Type B pancreatic cell (in vitro differentiated cells): ENCODE results near the gene TBC1D1. TPM values are rescaled to one million over a fixed set of nuclear protein-coding genes. Genes with fewer than 3 reads are reported as not detected.

ENCODE experiments used
- DNase-seq: peaks from one replicate; pipeline ENCODE4 v3.0.0; 2021; ENCODE audit warnings: mixed read lengths; ENCODE audit not compliant: unreplicated experiment; ENCODE audit errors: extremely low spot score
- H3K27ac Mint-ChIP-seq: 2 replicates; pipeline ENCODE4 v1.8.0; 2021; ENCODE audit warnings: mild to moderate bottlenecking, mixed read lengths
- H3K27me3 Mint-ChIP-seq: 2 replicates; pipeline ENCODE4 v1.8.0; 2021; ENCODE audit warnings: mixed read lengths
- H3K36me3 Mint-ChIP-seq: 2 replicates; pipeline ENCODE4 v1.8.0; 2021; ENCODE audit warnings: mixed read lengths
- H3K4me1 Mint-ChIP-seq: one replicate; pipeline ENCODE4 v1.8.0; 2021; ENCODE audit warnings: mixed read lengths; ENCODE audit not compliant: unreplicated experiment
- H3K4me3 Mint-ChIP-seq: 2 replicates; pipeline ENCODE4 v1.8.0; 2021; ENCODE audit warnings: mild to moderate bottlenecking, mixed read lengths
- H3K9me3 Mint-ChIP-seq: 2 replicates; pipeline ENCODE4 v1.8.0; 2021; ENCODE audit warnings: mixed read lengths
- total RNA-seq: library from RNA; stranded (reverse); gene quantifications from 2 replicates; pipeline ENCODE4 v1.2.1, GENCODE V29; 2021; ENCODE audit warnings: low replicate concordance
- TF ChIP-seq, protein P1 (sequence below): fragments of 200-600 bp; sonication (generic); conservative IDR thresholded peaks from 2 replicates; pipeline ENCODE4 v1.5.0; 2021; ENCODE audit warnings: antibody characterized with exemption, mild to moderate bottlenecking

TBC1D1 gene
- total RNA-seq, 1 donor from 2014 or later: 110 TPM

DNA sequence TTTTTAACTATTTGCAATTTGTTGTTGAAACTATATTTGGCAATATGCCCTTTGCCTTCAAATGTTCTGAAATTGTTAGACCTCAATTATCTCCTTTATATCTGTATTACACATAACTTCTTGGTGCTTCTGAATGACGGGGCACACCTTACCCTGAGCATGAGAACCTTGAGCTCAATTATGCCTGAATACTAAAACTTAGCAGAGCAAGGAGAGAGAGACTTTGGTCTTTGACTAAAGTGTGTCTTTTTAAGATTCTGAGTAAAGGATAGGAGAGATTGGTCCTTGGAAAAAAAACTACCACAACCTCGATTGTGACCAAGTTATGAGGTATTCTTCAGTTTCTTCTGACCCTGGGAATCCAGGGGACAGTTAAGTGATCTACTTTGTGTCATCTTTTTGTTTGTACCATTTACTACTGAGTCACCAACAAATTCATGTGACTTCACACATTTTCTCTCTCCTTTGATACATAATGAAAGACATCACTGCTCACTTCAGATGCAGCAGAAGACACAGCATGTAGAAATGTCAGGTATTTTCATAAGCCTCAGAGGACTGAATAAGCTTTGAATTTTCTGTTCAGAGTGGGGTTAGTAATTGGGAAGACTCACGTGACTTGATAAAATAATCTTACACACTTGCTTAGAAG is 120.8 kb downstream of the TBC1D1 start:
- Mint-ChIP-seq H3K36me3 (peaks cover 16% of the 10 kb centered on the region), H3K9me3 (no peaks in the 10 kb centered on the region), H3K27ac (no peak overlapping the region), H3K4me1 (peaks cover 37% of the 10 kb centered on the region), H3K4me3 (no peak overlapping the region), H3K27me3 (no peaks in the 10 kb centered on the region)
- TF ChIP-seq, protein P1, sequence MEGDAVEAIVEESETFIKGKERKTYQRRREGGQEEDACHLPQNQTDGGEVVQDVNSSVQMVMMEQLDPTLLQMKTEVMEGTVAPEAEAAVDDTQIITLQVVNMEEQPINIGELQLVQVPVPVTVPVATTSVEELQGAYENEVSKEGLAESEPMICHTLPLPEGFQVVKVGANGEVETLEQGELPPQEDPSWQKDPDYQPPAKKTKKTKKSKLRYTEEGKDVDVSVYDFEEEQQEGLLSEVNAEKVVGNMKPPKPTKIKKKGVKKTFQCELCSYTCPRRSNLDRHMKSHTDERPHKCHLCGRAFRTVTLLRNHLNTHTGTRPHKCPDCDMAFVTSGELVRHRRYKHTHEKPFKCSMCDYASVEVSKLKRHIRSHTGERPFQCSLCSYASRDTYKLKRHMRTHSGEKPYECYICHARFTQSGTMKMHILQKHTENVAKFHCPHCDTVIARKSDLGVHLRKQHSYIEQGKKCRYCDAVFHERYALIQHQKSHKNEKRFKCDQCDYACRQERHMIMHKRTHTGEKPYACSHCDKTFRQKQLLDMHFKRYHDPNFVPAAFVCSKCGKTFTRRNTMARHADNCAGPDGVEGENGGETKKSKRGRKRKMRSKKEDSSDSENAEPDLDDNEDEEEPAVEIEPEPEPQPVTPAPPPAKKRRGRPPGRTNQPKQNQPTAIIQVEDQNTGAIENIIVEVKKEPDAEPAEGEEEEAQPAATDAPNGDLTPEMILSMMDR: no peak
- DNase-seq: no peak

DNA sequence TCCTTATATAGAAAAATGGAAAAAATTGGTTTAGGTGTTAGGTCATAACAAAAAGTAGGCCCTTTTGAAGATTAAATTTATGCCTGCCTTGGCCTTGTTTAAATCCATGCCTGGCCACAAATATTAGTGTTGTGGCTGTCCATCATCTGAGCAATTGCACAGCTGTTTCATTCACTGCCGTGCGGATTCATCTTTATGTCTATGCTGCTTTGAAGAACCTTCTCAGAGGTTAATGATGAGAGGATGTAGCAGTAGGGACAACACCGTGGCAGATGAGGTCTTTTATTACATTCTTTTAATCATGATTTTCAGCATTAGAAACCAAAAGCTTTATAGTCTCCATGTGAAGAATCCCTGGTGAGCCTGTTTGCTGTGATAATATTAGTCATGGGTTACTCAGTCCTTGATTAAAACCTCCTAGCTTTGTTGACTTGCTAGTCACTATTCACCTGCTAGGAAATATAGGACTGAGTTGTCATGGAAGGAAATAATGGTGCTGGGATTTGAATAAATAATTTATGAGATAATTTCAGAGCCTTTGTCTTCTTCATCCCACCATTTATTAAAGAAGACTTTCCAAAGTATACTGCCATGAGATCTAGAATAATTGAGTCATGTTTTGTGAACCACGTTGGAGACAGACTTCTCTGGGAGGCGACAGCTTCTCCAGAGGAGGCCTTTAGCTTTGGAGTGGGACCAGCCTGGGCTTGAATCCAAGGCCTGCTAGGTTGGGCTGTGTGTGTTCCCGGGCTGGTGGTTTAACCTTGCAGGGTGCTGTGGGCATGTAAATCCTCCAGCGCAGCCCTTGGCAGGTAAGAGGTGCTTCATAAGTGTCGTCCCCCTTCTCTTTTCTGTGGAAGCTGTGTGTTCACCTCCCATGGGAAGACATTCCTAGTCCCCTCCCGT is 122.8 kb downstream of the TBC1D1 start:
- no peaks in the 10 kb centered on the region for H3K9me3 Mint-ChIP-seq
- DNase-seq: no peak
- peaks cover 33% of the 10 kb centered on the region for H3K4me1 Mint-ChIP-seq
- H3K27ac Mint-ChIP-seq: no peak overlapping the region
- TF ChIP-seq, protein P1: no peak
- peaks cover 14% of the 10 kb centered on the region for H3K36me3 Mint-ChIP-seq
- H3K27me3 Mint-ChIP-seq: no peaks in the 10 kb centered on the region
- H3K4me3 Mint-ChIP-seq: no peak overlapping the region

DNA sequence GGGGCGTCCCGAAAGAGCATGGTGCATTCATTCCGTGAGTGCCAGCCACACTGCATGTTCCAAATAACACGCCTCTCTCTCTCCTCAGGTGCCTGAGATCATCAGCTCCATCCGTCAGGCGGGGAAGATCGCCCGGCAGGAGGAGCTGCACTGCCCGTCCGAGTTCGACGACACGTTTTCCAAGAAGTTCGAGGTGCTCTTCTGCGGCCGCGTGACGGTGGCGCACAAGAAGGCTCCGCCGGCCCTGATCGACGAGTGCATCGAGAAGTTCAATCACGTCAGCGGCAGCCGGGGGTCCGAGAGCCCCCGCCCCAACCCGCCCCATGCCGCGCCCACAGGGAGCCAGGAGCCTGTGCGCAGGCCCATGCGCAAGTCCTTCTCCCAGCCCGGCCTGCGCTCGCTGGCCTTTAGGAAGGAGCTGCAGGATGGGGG is 123.6 kb downstream of the TBC1D1 start:
- Mint-ChIP-seq H3K4me3 (no peak overlapping the region), H3K27me3 (no peaks in the 10 kb centered on the region), H3K4me1 (peaks cover 28% of the 10 kb centered on the region), H3K27ac (no peak overlapping the region), H3K9me3 (no peaks in the 10 kb centered on the region), H3K36me3 (peaks cover 14% of the 10 kb centered on the region)
- DNase-seq: no peak
- TF ChIP-seq, protein P1: no peak

DNA sequence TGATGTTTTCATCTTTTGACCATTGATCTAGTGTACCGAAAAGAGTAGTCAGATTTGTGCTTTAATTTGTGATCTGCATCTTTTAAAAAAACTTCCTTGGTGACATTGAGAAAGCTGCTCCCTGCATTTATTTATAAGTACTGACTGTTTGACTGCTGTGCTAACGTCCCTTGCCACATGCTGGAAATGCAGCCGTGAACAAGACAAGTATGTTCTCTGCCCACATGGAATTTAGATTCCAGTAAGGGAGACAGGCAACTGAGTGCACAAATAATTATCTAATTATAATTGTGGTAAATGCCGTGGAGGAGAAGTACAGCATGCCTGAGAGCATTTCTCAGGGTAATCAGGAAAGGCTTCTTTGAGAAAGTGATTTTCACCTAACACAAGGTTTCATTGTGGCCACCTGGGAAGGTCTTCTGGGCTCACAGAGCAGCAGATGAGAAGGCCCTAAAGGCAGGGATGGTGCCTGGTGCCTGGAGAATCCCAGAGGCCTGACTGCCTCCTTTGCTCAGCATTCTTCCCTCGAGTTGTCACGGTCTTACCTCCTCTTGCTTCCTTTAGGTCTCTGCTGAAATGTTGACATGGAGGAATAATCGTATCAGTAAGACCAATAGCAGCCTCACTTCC is 125.1 kb downstream of the TBC1D1 start:
- peaks cover 18% of the 10 kb centered on the region for H3K4me1 Mint-ChIP-seq
- no peak for DNase-seq
- no peaks in the 10 kb centered on the region for H3K27me3 Mint-ChIP-seq
- TF ChIP-seq, protein P1: no peak
- no peak overlapping the region for H3K27ac Mint-ChIP-seq
- peaks cover 6% of the 10 kb centered on the region for H3K9me3 Mint-ChIP-seq
- no peak overlapping the region for H3K4me3 Mint-ChIP-seq
- H3K36me3 Mint-ChIP-seq: peaks cover 20% of the 10 kb centered on the region

DNA sequence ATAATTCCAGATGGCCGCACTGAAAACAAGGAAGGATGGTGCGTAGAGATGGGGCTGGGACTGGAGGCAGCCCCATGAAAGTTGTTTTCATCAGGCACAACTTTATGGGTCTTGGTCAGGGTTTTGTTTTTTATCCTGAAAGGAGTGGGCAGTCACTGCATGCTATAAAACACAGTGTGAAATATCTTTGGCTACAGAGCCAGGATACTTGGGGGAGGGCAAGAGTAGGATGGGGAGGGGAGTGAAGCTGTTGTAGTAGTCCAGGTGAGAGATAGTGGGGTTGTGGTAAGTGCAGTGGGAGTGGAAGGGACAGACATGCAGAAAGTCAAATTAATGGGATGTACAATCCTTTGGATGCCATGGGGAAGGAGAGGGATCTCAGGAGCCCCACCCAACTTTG is 125.8 kb downstream of the TBC1D1 start:
- Mint-ChIP-seq H3K4me1 (peaks cover 13% of the 10 kb centered on the region), H3K27me3 (no peaks in the 10 kb centered on the region), H3K27ac (no peak overlapping the region), H3K9me3 (peaks cover 7% of the 10 kb centered on the region), H3K4me3 (no peak overlapping the region), H3K36me3 (peaks cover 27% of the 10 kb centered on the region)
- TF ChIP-seq, protein P1: no peak
- DNase-seq: no peak
